ENCODE data around the gene USP34. TPM values are rescaled to one million over a fixed set of nuclear protein-coding genes. Genes with fewer than 3 reads are reported as not detected.

The USP34 gene
- total and polyA plus RNA-seq, 2 experiments from 2014 or later: 81.8 to 157 TPM

DNA sequence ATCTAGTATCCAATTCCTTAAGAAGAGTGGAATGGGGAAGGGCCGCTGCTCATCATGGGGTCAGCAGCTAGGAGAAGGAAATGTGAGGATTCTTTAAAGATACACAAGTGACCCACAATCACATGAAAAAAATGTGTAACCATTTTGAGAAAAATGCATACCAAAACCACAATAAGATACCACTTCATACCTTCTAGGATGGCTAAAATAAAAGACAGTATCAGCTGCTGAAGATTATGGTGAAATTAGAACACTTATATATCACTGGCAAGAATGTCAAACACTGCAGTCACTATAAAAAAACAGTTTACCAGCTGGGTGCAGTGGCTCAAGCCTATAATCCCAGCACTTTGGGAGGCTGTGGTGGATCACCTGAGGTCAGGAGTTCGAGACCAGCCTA, 241.0 kb downstream of the USP34 start:
- Histone ChIP-seq H3K79me2 (replicated peaks; ENCODE audit: insufficient read depth) (no peaks in the 10 kb centered on the region), H3K4me1 (ENCODE audit: insufficient read depth) (no peaks in the 10 kb centered on the region), H3K4me3 (no peak overlapping the region), H3K27ac (ENCODE audit: low read depth) (no peak overlapping the region), H3K4me2 (no peak overlapping the region), H3F3A (replicated peaks; ENCODE audit: low read depth) (no peaks in the 10 kb centered on the region), H3K36me3 (ENCODE audit: insufficient read depth) (peaks cover 22% of the 10 kb centered on the region), H3K9me2 (ENCODE audit: insufficient read depth) (no peaks in the 10 kb centered on the region), H4K20me1 (replicated peaks; ENCODE audit: insufficient read depth) (no peaks in the 10 kb centered on the region), H2AFZ (no peak overlapping the region), H3K27me3 (ENCODE audit: insufficient read depth) (no peaks in the 10 kb centered on the region)
- H3K9me3 Mint-ChIP-seq: no peaks in the 10 kb centered on the region
- peaks cover 63% of the 10 kb centered on the region for H3K36me3 Mint-ChIP-seq (ENCODE audit: low read depth)
- H3K27me3 Mint-ChIP-seq (ENCODE audit: insufficient read depth, low read depth, poor library complexity): no peaks in the 10 kb centered on the region
- no peak overlapping the region for H3K27ac Mint-ChIP-seq
- no peak for DNase-seq (ENCODE audit: low spot score)
- H3K4me3 Mint-ChIP-seq: no peak overlapping the region
- ATAC-seq: no peak
- no peaks in the 10 kb centered on the region for H3K4me1 Mint-ChIP-seq
- TF ChIP-seq EZH2phosphoT487 (IDR thresholded peaks at IDR 0.05; ENCODE audit: unreplicated experiment) (no peak), ETS1 (IDR thresholded peaks at IDR 0.05) (no peak), POLR2AphosphoS5 (IDR thresholded peaks at IDR 0.05; ENCODE audit: low read depth) (no peak), ZNF331 (CRISPR knock-in tag; IDR thresholded peaks at IDR 0.05; ENCODE audit: low read depth) (no peak), STAT1 (IDR thresholded peaks at IDR 0.05; ENCODE audit: unreplicated experiment) (no peak), ZNF114 (CRISPR knock-in tag; IDR thresholded peaks at IDR 0.05) (no peak), NANOG (IDR thresholded peaks at IDR 0.05; ENCODE audit: borderline replicate concordance) (no peak), EZH2 (IDR thresholded peaks at IDR 0.05; ENCODE audit: low read depth, unreplicated experiment) (no peak), JUNB (IDR thresholded peaks at IDR 0.05; ENCODE audit: unreplicated experiment) (no peak), CREB1 (CRISPR knock-in tag; IDR thresholded peaks at IDR 0.05; ENCODE audit: low read depth) (no peak), CTCF (conservative IDR thresholded peaks at IDR 0.05; ENCODE audit: low read depth in 2 of 2) (no peak)
- TF ChIP-seq, protein P1, sequence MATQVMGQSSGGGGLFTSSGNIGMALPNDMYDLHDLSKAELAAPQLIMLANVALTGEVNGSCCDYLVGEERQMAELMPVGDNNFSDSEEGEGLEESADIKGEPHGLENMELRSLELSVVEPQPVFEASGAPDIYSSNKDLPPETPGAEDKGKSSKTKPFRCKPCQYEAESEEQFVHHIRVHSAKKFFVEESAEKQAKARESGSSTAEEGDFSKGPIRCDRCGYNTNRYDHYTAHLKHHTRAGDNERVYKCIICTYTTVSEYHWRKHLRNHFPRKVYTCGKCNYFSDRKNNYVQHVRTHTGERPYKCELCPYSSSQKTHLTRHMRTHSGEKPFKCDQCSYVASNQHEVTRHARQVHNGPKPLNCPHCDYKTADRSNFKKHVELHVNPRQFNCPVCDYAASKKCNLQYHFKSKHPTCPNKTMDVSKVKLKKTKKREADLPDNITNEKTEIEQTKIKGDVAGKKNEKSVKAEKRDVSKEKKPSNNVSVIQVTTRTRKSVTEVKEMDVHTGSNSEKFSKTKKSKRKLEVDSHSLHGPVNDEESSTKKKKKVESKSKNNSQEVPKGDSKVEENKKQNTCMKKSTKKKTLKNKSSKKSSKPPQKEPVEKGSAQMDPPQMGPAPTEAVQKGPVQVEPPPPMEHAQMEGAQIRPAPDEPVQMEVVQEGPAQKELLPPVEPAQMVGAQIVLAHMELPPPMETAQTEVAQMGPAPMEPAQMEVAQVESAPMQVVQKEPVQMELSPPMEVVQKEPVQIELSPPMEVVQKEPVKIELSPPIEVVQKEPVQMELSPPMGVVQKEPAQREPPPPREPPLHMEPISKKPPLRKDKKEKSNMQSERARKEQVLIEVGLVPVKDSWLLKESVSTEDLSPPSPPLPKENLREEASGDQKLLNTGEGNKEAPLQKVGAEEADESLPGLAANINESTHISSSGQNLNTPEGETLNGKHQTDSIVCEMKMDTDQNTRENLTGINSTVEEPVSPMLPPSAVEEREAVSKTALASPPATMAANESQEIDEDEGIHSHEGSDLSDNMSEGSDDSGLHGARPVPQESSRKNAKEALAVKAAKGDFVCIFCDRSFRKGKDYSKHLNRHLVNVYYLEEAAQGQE (IDR thresholded peaks at IDR 0.05; ENCODE audit: unreplicated experiment): no peak
- TF ChIP-seq, protein P2, sequence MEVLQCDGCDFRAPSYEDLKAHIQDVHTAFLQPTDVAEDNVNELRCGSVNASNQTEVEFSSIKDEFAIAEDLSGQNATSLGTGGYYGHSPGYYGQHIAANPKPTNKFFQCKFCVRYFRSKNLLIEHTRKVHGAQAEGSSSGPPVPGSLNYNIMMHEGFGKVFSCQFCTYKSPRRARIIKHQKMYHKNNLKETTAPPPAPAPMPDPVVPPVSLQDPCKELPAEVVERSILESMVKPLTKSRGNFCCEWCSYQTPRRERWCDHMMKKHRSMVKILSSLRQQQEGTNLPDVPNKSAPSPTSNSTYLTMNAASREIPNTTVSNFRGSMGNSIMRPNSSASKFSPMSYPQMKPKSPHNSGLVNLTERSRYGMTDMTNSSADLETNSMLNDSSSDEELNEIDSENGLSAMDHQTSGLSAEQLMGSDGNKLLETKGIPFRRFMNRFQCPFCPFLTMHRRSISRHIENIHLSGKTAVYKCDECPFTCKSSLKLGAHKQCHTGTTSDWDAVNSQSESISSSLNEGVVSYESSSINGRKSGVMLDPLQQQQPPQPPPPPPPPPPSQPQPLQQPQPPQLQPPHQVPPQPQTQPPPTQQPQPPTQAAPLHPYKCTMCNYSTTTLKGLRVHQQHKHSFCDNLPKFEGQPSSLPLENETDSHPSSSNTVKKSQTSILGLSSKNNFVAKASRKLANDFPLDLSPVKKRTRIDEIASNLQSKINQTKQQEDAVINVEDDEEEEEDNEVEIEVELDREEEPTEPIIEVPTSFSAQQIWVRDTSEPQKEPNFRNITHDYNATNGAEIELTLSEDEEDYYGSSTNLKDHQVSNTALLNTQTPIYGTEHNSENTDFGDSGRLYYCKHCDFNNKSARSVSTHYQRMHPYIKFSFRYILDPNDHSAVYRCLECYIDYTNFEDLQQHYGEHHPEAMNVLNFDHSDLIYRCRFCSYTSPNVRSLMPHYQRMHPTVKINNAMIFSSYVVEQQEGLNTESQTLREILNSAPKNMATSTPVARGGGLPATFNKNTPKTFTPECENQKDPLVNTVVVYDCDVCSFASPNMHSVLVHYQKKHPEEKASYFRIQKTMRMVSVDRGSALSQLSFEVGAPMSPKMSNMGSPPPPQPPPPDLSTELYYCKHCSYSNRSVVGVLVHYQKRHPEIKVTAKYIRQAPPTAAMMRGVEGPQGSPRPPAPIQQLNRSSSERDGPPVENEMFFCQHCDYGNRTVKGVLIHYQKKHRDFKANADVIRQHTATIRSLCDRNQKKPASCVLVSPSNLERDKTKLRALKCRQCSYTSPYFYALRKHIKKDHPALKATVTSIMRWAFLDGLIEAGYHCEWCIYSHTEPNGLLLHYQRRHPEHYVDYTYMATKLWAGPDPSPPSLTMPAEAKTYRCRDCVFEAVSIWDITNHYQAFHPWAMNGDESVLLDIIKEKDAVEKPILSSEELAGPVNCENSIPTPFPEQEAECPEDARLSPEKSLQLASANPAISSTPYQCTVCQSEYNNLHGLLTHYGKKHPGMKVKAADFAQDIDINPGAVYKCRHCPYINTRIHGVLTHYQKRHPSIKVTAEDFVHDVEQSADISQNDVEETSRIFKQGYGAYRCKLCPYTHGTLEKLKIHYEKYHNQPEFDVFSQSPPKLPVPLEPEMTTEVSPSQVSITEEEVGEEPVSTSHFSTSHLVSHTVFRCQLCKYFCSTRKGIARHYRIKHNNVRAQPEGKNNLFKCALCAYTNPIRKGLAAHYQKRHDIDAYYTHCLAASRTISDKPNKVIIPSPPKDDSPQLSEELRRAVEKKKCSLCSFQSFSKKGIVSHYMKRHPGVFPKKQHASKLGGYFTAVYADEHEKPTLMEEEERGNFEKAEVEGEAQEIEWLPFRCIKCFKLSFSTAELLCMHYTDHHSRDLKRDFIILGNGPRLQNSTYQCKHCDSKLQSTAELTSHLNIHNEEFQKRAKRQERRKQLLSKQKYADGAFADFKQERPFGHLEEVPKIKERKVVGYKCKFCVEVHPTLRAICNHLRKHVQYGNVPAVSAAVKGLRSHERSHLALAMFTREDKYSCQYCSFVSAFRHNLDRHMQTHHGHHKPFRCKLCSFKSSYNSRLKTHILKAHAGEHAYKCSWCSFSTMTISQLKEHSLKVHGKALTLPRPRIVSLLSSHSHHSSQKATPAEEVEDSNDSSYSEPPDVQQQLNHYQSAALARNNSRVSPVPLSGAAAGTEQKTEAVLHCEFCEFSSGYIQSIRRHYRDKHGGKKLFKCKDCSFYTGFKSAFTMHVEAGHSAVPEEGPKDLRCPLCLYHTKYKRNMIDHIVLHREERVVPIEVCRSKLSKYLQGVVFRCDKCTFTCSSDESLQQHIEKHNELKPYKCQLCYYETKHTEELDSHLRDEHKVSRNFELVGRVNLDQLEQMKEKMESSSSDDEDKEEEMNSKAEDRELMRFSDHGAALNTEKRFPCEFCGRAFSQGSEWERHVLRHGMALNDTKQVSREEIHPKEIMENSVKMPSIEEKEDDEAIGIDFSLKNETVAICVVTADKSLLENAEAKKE (CRISPR knock-in tag; IDR thresholded peaks at IDR 0.05): no peak
